GM12878 (cell line): Measurements from ENCODE around the gene DMKN. TPM values are rescaled to one million over a fixed set of nuclear protein-coding genes. Genes with fewer than 3 reads are reported as not detected.
"Not testable (repeated sequence)": the region's sequence is repeated elsewhere in the genome, so short reads cannot be mapped to it uniquely, and the experiment has no call there.

ENCODE experiments used
- ATAC-seq: fragments of 200-7000 bp; cut with Tn5 transposase; 3 replicates; pipeline ENCODE4 v1.9.1; 2020; ENCODE audit warnings: mild to moderate bottlenecking, moderate library complexity
- BruUV-seq: library from RNA; stranded (reverse); fragments of 400-500 nt; replicated peaks from 2 replicates; lab custom pipeline; 2021; lab: Mats Ljungman, UMichigan
- CTCF ChIA-PET: fragments of 300-600 bp; sonication (Branson Sonifier 250); formaldehyde crosslinking; extraction: SDS; loops from one replicate; lab custom pipeline; 2021; ENCODE audit warnings: inconsistent platforms; lab: Yijun Ruan, JAX
- POLR2A ChIA-PET: fragments of 350-600 bp; formaldehyde crosslinking; extraction: SDS; loops from one replicate; lab custom pipeline; 2021; ENCODE audit warnings: inconsistent platforms; lab: Charles Lee
- RAD21 ChIA-PET: fragments of 300-600 bp; sonication (Branson Sonifier 250); formaldehyde crosslinking; loops from one replicate; lab custom pipeline; 2023; ENCODE audit warnings: antibody characterized with exemption; ENCODE audit not compliant: unreplicated experiment; lab: Charles Lee
- SMC1A ChIA-PET: fragments of 300-600 bp; sonication (Branson Sonifier 250); formaldehyde crosslinking; loops from one replicate; lab custom pipeline; 2023; ENCODE audit not compliant: unreplicated experiment, uncharacterized antibody; lab: Charles Lee
- DNase-seq: peaks from one replicate; pipeline ENCODE4 v3.0.0-alpha.2; 2011; ENCODE audit warnings: low read depth, low spot score
- FAIRE-seq: peaks from 3 replicates; lab custom pipeline; 2011; peaks lifted over from hg19 to GRCh38; lab: Jason Lieb, UNC
- H2AFZ ChIP-seq: 2 replicates; pipeline ENCODE4 v1.6.0; 2011; ENCODE audit warnings: low read depth, low read length, control low read depth; ENCODE audit not compliant: control insufficient read depth
- H3K27ac ChIP-seq: 2 replicates; pipeline ENCODE4 v1.5.1; 2011; ENCODE audit warnings: control low read depth; ENCODE audit not compliant: control insufficient read depth, insufficient read depth
- H3K27me3 ChIP-seq, 2 experiments: replicated peaks in 1 of 2; 2 replicates each; pipeline versions ENCODE4 v1.6.0 to v1.6.1; 2011; ENCODE audit warnings: low read length in 1 of 2; ENCODE audit not compliant: control insufficient read depth in 2 of 2, insufficient read depth in 2 of 2
- H3K36me3 ChIP-seq, 2 experiments: 2 replicates each; pipeline ENCODE4 v1.5.1; 2011; ENCODE audit warnings: low read length in 1 of 2; ENCODE audit not compliant: control insufficient read depth in 2 of 2, insufficient read depth in 2 of 2
- H3K4me1 ChIP-seq: 2 replicates; pipeline ENCODE4 v1.6.1; 2011; ENCODE audit warnings: mild to moderate bottlenecking, low read length, moderate library complexity, mixed read lengths; ENCODE audit not compliant: control insufficient read depth, insufficient read depth
- H3K4me2 ChIP-seq: 2 replicates; pipeline ENCODE4 v1.6.0; 2011; ENCODE audit warnings: control low read depth; ENCODE audit not compliant: control insufficient read depth, insufficient read depth
- H3K4me3 ChIP-seq: fragments of 200-600 bp; sonication (generic); 2 replicates; pipeline ENCODE4 v1.5.1; 2016
- H3K79me2 ChIP-seq: 2 replicates; pipeline ENCODE4 v1.6.0; 2011; ENCODE audit warnings: low read length; ENCODE audit not compliant: control insufficient read depth, insufficient read depth
- H3K9ac ChIP-seq: 2 replicates; pipeline ENCODE4 v1.8.0; 2011; ENCODE audit warnings: low read length, control low read depth, mixed read lengths; ENCODE audit not compliant: control insufficient read depth, insufficient read depth
- H3K9me3 ChIP-seq: replicated peaks from 3 replicates; pipeline ENCODE4 v1.5.1; 2011; ENCODE audit warnings: mild to moderate bottlenecking, low read length; ENCODE audit not compliant: control insufficient read depth, insufficient read depth
- H4K20me1 ChIP-seq: 2 replicates; pipeline ENCODE4 v1.6.0; 2011; ENCODE audit not compliant: control insufficient read depth, insufficient read depth
- CEBPB ChIP-seq, 2 experiments: fragments of 150-350 bp in 1 of 2; IDR thresholded peaks; 2 replicates each; pipeline ENCODE4 v1.6.1; 2012 to 2014; ENCODE audit warnings: low read depth in 2 of 2, low read length in 2 of 2, borderline replicate concordance in 1 of 2, inconsistent platforms in 1 of 2
- NR2C1 ChIP-seq: fragments of 450-650 bp; IDR thresholded peaks from 2 replicates; pipeline ENCODE4 v1.6.1; 2017; ENCODE audit warnings: antibody characterized with exemption, mild to moderate bottlenecking, moderate library complexity
- SREBF1 ChIP-seq: IDR thresholded peaks from 2 replicates; pipeline ENCODE4 v1.6.1; 2012; ENCODE audit warnings: mild to moderate bottlenecking, low read length
- WGBS: methylation state at CpG from one replicate; pipeline ENCODE4 v1.1.6; 2016; ENCODE audit warnings: low lambda C conversion rate; ENCODE audit not compliant: insufficient replicate concordance, insufficient coverage; ENCODE audit errors: missing lambda C conversion rate; 5-methylcytosine and 5-hydroxymethylcytosine counted together
- in situ Hi-C: fragments of 300-500 bp; cut with MboI; formaldehyde crosslinking; loops from 9 replicates; pipeline ENCODE4 v1.14.3; 2018; ENCODE audit warnings: mixed read lengths
- intact Hi-C: fragments of 100-400 bp; cut with micrococcal nuclease; formaldehyde crosslinking; loops from one replicate; pipeline ENCODE4 v1.14.2; 2022; ENCODE audit not compliant: unreplicated experiment
- polyA plus RNA-seq, 11 experiments: library from polyadenylated mRNA; depleted of rRNA in 4 of 11; unstranded in 6 of 11; stranded (reverse) in 5 of 11; fragments of >200 nt; fragmentation: Nextera tagmentation in 4 of 11; fragmentation: Illumina TruSeq in 1 of 11; extraction: Ambion mirVana in 4 of 11; extraction: Trizol in 1 of 11; gene quantifications; 1 replicate in 1 of 11; 2 replicates in 10 of 11; pipeline versions ENCODE4 v1.2.1 to v1.2.3, GENCODE V29; 2011 to 2016; ENCODE audit warnings: inconsistent platforms in 2 of 11, missing spikeins in 2 of 11, low read depth in 1 of 11
- total RNA-seq, 4 experiments: library from RNA; depleted of rRNA in 3 of 4; stranded (reverse); fragments of >200 nt in 3 of 4; fragmentation: Illumina TruSeq in 1 of 4; extraction: Trizol in 1 of 4; gene quantifications; 2 replicates each; pipeline versions ENCODE4 v1.2.1 to v1.2.3, GENCODE V29; 2013 to 2021
- TF ChIP-seq, protein P1 (sequence below): fragments of 450-650 bp; IDR thresholded peaks from 2 replicates; pipeline ENCODE4 v1.6.1; 2017; ENCODE audit warnings: mild to moderate bottlenecking

Gene DMKN
- total and polyA plus RNA-seq, 10 of the 15 experiments (the other 5 are each of a cell fraction or from before 2014, with no cell fraction given): 36.4 to 114 (median 58.6) TPM

- TF ChIP-seq CEBPB (IDR thresholded peaks at IDR 0.05; ENCODE audit: borderline replicate concordance in 1 of 2, low read depth in 2 of 2, low read length in 2 of 2): no peak
- TF ChIP-seq NR2C1: no peak
- TF ChIP-seq, protein P1, sequence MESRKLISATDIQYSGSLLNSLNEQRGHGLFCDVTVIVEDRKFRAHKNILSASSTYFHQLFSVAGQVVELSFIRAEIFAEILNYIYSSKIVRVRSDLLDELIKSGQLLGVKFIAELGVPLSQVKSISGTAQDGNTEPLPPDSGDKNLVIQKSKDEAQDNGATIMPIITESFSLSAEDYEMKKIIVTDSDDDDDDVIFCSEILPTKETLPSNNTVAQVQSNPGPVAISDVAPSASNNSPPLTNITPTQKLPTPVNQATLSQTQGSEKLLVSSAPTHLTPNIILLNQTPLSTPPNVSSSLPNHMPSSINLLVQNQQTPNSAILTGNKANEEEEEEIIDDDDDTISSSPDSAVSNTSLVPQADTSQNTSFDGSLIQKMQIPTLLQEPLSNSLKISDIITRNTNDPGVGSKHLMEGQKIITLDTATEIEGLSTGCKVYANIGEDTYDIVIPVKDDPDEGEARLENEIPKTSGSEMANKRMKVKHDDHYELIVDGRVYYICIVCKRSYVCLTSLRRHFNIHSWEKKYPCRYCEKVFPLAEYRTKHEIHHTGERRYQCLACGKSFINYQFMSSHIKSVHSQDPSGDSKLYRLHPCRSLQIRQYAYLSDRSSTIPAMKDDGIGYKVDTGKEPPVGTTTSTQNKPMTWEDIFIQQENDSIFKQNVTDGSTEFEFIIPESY: no peak
- no peak for TF ChIP-seq SREBF1
These were observed 41.5 kb downstream of the DMKN start (continued) for GRCh38 chr19:35471946-35472345.

DNA sequence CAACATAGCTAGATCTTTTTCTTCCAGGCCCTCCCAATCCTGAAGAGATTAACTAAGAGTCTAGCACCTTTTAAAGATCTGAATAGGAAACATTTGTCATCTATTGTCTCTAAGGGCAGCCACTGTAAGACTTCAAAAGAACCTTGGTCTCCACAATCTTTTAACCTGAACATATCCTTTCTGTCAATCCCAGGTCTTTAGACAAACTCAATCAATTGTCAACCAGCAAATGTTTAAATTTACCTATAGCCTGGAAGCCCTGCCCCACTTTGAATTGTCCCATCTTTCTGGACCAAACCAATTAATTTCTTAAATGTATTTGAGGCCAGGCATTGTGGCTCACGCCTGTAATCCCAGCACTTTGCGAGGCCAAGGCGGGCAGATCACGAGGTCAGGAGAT, 42.4 kb downstream of the DMKN start:
- H4K20me1 ChIP-seq, DNase-seq, H3K36me3 ChIP-seq, H2AFZ ChIP-seq, H3K9me3 ChIP-seq, in situ Hi-C loops, H3K9ac ChIP-seq, FAIRE-seq, ATAC-seq, intact Hi-C loops, H3K4me2 ChIP-seq, H3K4me3 ChIP-seq, H3K79me2 ChIP-seq, H3K27me3 ChIP-seq, BruUV-seq, H3K4me1 ChIP-seq, H3K27ac ChIP-seq: not testable (repeated sequence)
- ChIA-PET CTCF (interaction anchor here (0.6 to 7.2 kb wide), 10 partner anchors 20 to 235 kb away, joined by 3 to 168 read pairs (median 7); partner anchors contain the start of genes FFAR1 and USF2), POLR2A (interaction anchor here (5.9 kb wide), 1 partner anchor 118 kb away, joined by 35 read pairs; no protein-coding TSS in a partner anchor), RAD21 (interaction anchor here (0.8 to 8.3 kb wide), 6 partner anchors 12 to 138 kb away, joined by 3 to 143 read pairs (median 22); partner anchors contain the start of gene FFAR3), SMC1A (interaction anchor here (0.9 to 6.8 kb wide), 6 partner anchors 24 to 137 kb away, joined by 4 to 134 read pairs (median 19); no protein-coding TSS in a partner anchor)
- WGBS: 81% methylated on average over 4 of the region's 4 CpGs
